Prostate gland (tissue), 2 donors: ENCODE results near the gene PACSIN1. TPM values are rescaled to one million over a fixed set of nuclear protein-coding genes. Genes with fewer than 3 reads are reported as not detected.

Source experiments
- DNase-seq: peaks from one replicate; pipeline ENCODE4 v3.0.0-alpha.2; 2019; ENCODE audit warnings: low spot score
- H3K27ac ChIP-seq, 2 donors: fragments of 200-600 bp; sonication (generic); 2 replicates each; pipeline ENCODE4 v1.5.1; 2017 to 2019
- H3K27me3 ChIP-seq: fragments of 200-600 bp; sonication (generic); replicated peaks from 2 replicates; pipeline ENCODE4 v1.5.1; 2019; ENCODE audit not compliant: insufficient read depth
- H3K36me3 ChIP-seq, 2 donors: fragments of 200-600 bp; sonication (generic); 1 replicate in 1 of 2; 2 replicates in 1 of 2; pipeline versions ENCODE4 v1.5.1 to v1.8.1; 2017 to 2019
- H3K4me1 ChIP-seq: fragments of 200-600 bp; sonication (generic); replicated peaks from 2 replicates; pipeline ENCODE4 v1.5.1; 2019
- H3K4me3 ChIP-seq, 2 donors: fragments of 200-600 bp; sonication (generic); 2 replicates each; pipeline ENCODE4 v1.5.1; 2017 to 2019
- H3K9me3 ChIP-seq: fragments of 200-600 bp; sonication (generic); 2 replicates; pipeline ENCODE4 v1.5.1; 2017
- CTCF ChIP-seq, 4 experiments: fragments of 200-600 bp in 2 of 4; fragments of 450-650 bp in 2 of 4; sonication (generic) in 2 of 4; IDR thresholded peaks; 1 replicate in 3 of 4; 2 replicates in 1 of 4; pipeline ENCODE4 v1.5.1; 2016 to 2019; ENCODE audit warnings: antibody characterized with exemption in 4 of 4, mild to moderate bottlenecking in 2 of 4, moderate library complexity in 2 of 4
- POLR2A ChIP-seq: fragments of 450-650 bp; IDR thresholded peaks from one replicate; pipeline ENCODE4 v1.6.1; 2016; ENCODE audit warnings: antibody characterized with exemption, mild to moderate bottlenecking
- POLR2AphosphoS5 ChIP-seq: sonication (generic); formaldehyde crosslinking; IDR thresholded peaks from one replicate; pipeline ENCODE4 v1.6.1; 2017; ENCODE audit warnings: antibody characterized with exemption
- WGBS: methylation state at CpG from one replicate; pipeline ENCODE4 v1.1.5; 2018; 5-methylcytosine and 5-hydroxymethylcytosine counted together
- intact Hi-C: fragments of 100-400 bp; cut with DNase I; formaldehyde crosslinking; loops from one replicate; pipeline ENCODE4 v1.14.2; 2022
- total RNA-seq, 2 donors: library from RNA; depleted of rRNA; stranded (reverse); fragments of >200 nt; gene quantifications; one replicate each; pipeline ENCODE4 v1.1.0, GENCODE V29; 2016

Gene PACSIN1
- total RNA-seq, 2 donors from 2014 or later: 0.32 to 0.57 TPM

- 91% methylated on average over 8 of the region's 8 CpGs for WGBS
- no peaks in the 10 kb centered on the region for H3K9me3 ChIP-seq
- intact Hi-C loops: no loop called here
- peak overlapping the region; percentile 86 to 90 for H3K27ac ChIP-seq
- H3K36me3 ChIP-seq: no peaks in the 10 kb centered on the region
- DNase-seq: no peak
- H3K4me1 ChIP-seq: peaks cover 30% of the 10 kb centered on the region
- TF ChIP-seq POLR2A (no peak), CTCF (IDR thresholded peaks at IDR 0.05) (no peak), POLR2AphosphoS5 (no peak)
- H3K4me3 ChIP-seq: peak overlapping the region in 1 of 2 donors; percentile 61
- H3K27me3 ChIP-seq: no peaks in the 10 kb centered on the region
Measured at GRCh38 chr6:34551720-34552119, 85.8 kb downstream of the PACSIN1 start.

GRCh38 chr6:34552620-34553019, 86.7 kb downstream of the PACSIN1 start:
- Histone ChIP-seq H3K4me1 (peaks cover 25% of the 10 kb centered on the region), H3K36me3 (no peaks in the 10 kb centered on the region), H3K27ac (peak overlapping the region; percentile 86 to 90), H3K27me3 (no peaks in the 10 kb centered on the region), H3K9me3 (no peaks in the 10 kb centered on the region), H3K4me3 (peak overlapping the region; percentile 52 to 61)
- 64% methylated on average over 5 of the region's 5 CpGs for whole genome bisulfite sequencing
- intact Hi-C loops: no loop called here
- DNase-seq: no peak
- no peak for TF ChIP-seq POLR2A
- no peak for TF ChIP-seq POLR2AphosphoS5
- no peak for TF ChIP-seq CTCF (IDR thresholded peaks at IDR 0.05)

GRCh38 chr6:34553146-34553545, 87.3 kb downstream of the PACSIN1 start:
- peak overlapping the region; percentile 52 to 61 for H3K4me3 ChIP-seq
- H3K9me3 ChIP-seq: no peaks in the 10 kb centered on the region
- TF ChIP-seq POLR2A (no peak), POLR2AphosphoS5 (peak; percentile 32), CTCF (IDR thresholded peaks at IDR 0.05) (no peak)
- no peaks in the 10 kb centered on the region for H3K36me3 ChIP-seq
- no peaks in the 10 kb centered on the region for H3K27me3 ChIP-seq
- intact Hi-C loops: no loop called here
- peaks cover 23% of the 10 kb centered on the region for H3K4me1 ChIP-seq
- 40% methylated on average over 4 of the region's 4 CpGs for WGBS
- H3K27ac ChIP-seq: peak overlapping the region; percentile 86 to 90
- no peak for DNase-seq

- 38% methylated on average over 10 of the region's 10 CpGs for WGBS
- TF ChIP-seq POLR2AphosphoS5: no peak
- TF ChIP-seq CTCF (IDR thresholded peaks at IDR 0.05): no peak
- TF ChIP-seq POLR2A: no peak
- Histone ChIP-seq H3K27me3 (no peaks in the 10 kb centered on the region), H3K4me1 (peaks cover 23% of the 10 kb centered on the region), H3K9me3 (no peaks in the 10 kb centered on the region), H3K4me3 (peak overlapping the region; percentile 52 to 61), H3K36me3 (no peaks in the 10 kb centered on the region), H3K27ac (peak overlapping the region; percentile 86 to 90)
- intact Hi-C loops: no loop called here
- DNase-seq: no peak
Measured at GRCh38 chr6:34553750-34554149, 87.9 kb downstream of the PACSIN1 start.

GRCh38 chr6:34554291-34555006, 88.6 kb downstream of the PACSIN1 start:
- Histone ChIP-seq H3K36me3 (no peaks in the 10 kb centered on the region), H3K27me3 (no peaks in the 10 kb centered on the region), H3K4me3 (peak overlapping the region; percentile 52 to 61), H3K9me3 (no peaks in the 10 kb centered on the region), H3K27ac (peak overlapping the region; percentile 86 to 90), H3K4me1 (peaks cover 19% of the 10 kb centered on the region)
- TF ChIP-seq POLR2A (no peak), CTCF (IDR thresholded peaks at IDR 0.05) (no peak), POLR2AphosphoS5 (no peak)
- DNase-seq: no peak
- 26% methylated on average over 10 of the region's 15 CpGs for WGBS
- intact Hi-C loops: no loop called here
